Measurements from ENCODE around the gene ACAP3.
A peak's percentile ranks its signal among the peaks of the same experiment; 100 is the strongest.

Gene ACAP3

DNA sequence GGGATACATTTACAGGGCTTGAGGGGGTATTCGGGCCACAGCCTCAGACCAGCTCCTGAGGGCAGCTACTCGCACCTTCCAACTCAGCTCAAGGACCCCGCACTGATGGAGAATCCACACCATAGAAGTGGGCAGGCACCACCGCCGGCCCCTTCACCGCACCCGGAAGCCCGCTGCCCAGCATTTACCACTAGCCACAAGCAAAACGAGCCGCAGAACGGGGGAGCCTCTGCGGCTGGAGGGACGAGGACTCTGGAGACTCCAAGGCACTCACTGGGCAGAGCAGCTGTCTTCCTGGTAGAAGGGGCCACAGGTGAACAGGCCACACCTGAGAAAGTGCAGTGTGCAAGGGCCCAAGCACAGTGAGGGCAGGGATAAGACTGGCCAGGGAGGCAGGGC, 39.4 kb downstream of the ACAP3 start:
- POLR2A ChIA-PET: no interaction called here
- CTCF ChIA-PET: no interaction called here
- TF ChIP-seq FOXA1 (IDR thresholded peaks at IDR 0.05) (no peak), LEF1 (IDR thresholded peaks at IDR 0.05; ENCODE audit: borderline replicate concordance) (no peak), FOXK2 (IDR thresholded peaks at IDR 0.05) (no peak)
- no peak for DNase-seq (ENCODE audit: extremely low spot score)

DNA sequence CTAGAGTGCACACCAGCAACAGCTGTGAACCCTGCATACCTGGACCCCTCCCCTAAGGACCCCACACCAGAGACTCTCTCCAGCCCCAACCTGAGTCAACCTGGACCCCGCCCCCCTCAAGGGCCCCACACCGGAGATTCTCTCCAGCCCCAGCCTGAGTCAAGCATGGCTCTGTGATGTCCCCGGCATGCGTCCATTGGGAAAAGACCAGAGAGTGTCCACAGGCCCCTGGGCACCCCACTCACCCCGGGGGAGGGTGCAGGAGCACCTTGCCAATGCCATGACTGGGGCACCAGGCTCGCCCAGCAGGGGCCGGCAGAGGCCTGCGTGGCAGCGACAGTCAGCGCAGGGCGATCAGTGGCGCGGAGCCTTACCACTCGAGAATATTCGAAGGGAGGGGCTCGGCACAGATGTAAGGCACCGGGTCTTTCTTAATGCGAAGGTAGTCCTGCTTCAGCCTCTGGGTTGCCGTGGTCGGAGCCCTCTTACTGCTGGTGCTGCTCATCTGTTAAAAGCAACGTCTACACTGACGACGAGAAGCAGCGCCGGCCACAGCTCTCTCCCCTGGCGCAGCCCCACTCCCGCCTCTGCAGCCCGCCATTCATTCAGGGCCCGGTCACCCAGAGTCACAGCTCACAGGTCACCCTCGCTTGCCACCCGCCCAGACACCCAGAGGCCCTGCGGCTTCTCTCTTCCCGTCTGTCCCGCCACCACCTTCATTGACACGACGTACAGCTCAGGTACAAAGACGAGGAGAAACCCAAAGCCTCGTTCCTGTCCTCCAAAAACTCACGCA, 40.0 kb downstream of the ACAP3 start:
- TF ChIP-seq SP1 (IDR thresholded peaks at IDR 0.05) (no peak), LEF1 (IDR thresholded peaks at IDR 0.05; ENCODE audit: borderline replicate concordance) (no peak), ARNT (IDR thresholded peaks at IDR 0.05) (no peak), FOXM1 (IDR thresholded peaks at IDR 0.05; ENCODE audit: borderline replicate concordance) (no peak), L3MBTL2 (conservative IDR thresholded peaks at IDR 0.05) (no peak)
- ChIA-PET POLR2A (no interaction called here), CTCF (no interaction called here)
- DNase-seq (ENCODE audit: extremely low spot score): no peak

DNA sequence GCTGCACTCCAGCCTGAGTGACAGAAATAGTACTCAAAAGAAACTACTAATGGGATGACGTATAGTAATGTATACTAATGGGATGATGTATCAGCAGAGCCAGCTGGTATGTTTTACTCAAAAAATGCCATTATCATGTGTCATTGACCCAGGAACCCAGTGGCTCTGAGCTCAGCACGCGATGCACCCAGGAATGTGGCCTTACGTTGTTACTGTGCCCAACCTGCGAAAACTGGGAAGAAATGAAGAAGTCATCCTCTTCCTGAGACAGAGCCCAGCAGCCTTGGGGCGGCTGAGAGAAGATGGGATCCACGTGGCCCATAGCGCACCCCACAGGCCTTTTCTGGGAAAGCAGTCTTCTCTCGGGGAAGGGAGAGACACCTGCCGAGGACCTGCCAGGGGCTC, 42.9 kb downstream of the ACAP3 start:
- POLR2A ChIA-PET: no interaction called here
- CTCF ChIA-PET: no interaction called here
- no peak for TF ChIP-seq SUZ12 (IDR thresholded peaks at IDR 0.05)
- no peak for TF ChIP-seq L3MBTL2 (conservative IDR thresholded peaks at IDR 0.05)
- DNase-seq (ENCODE audit: extremely low spot score): peak; percentile 54

DNA sequence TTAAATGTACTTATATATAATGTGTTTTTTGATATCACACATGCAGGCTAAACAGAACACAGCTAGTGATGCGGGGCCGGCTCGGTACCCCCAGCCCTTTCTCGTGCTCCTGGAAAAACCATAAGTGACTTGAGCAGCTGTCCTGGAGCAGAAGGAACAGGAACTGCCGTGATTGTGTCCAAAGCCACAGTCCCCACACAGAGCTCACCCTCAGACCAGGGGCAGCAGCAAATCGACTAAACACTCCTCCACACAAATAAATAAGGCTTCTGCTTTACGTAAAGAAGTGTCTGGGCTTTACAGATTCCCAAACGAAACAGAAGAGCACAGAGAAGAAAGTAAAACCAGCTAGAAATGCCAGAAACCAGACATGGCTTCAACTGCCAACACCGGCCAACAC, 43.7 kb downstream of the ACAP3 start:
- POLR2A ChIA-PET: no interaction called here

DNA sequence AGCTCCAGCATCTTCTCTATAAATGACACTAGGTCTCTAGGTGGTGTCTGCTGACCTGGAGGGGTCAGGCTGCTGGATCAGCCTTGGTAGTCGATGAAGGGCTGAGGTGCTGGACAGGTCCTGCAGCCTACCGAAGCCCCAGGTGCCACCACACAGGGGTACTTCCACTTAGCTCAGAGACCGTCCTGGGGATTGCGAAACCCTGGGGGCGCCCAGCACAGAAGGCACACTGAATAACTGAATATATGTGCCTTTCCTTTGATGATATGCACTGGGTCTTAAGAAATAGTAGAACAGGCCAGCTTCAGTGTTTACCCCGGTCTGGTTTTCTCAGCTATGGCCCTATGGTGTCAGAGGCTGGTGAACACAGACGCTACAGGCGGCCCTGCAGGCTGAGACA, 45.0 kb downstream of the ACAP3 start:
- CTCF ChIA-PET: no interaction called here
- POLR2A ChIA-PET: no interaction called here
- TF ChIP-seq SUZ12 (IDR thresholded peaks at IDR 0.05): no peak
- no peak for TF ChIP-seq L3MBTL2 (conservative IDR thresholded peaks at IDR 0.05)
- TF ChIP-seq ELF4 (IDR thresholded peaks at IDR 0.05): no peak
- no peak for TF ChIP-seq LEF1 (IDR thresholded peaks at IDR 0.05; ENCODE audit: borderline replicate concordance)
- TF ChIP-seq SP1 (IDR thresholded peaks at IDR 0.05): no peak
- TF ChIP-seq, protein P1, sequence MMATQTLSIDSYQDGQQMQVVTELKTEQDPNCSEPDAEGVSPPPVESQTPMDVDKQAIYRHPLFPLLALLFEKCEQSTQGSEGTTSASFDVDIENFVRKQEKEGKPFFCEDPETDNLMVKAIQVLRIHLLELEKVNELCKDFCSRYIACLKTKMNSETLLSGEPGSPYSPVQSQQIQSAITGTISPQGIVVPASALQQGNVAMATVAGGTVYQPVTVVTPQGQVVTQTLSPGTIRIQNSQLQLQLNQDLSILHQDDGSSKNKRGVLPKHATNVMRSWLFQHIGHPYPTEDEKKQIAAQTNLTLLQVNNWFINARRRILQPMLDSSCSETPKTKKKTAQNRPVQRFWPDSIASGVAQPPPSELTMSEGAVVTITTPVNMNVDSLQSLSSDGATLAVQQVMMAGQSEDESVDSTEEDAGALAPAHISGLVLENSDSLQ (IDR thresholded peaks at IDR 0.05): no peak
- no peak for TF ChIP-seq HDGF (IDR thresholded peaks at IDR 0.05; ENCODE audit: borderline replicate concordance)
- no peak for TF ChIP-seq FOXA1 (IDR thresholded peaks at IDR 0.05)
- TF ChIP-seq FOXM1 (IDR thresholded peaks at IDR 0.05; ENCODE audit: borderline replicate concordance): no peak
- TF ChIP-seq BHLHE40 (IDR thresholded peaks at IDR 0.05; ENCODE audit: borderline replicate concordance): no peak
- TF ChIP-seq FOXK2 (IDR thresholded peaks at IDR 0.05): no peak
- no peak for TF ChIP-seq TARDBP (IDR thresholded peaks at IDR 0.05)
- TF ChIP-seq NFRKB (IDR thresholded peaks at IDR 0.05): no peak
- no peak for TF ChIP-seq CTBP1 (IDR thresholded peaks at IDR 0.05; ENCODE audit: borderline replicate concordance)
- no peak for TF ChIP-seq ZNF384 (IDR thresholded peaks at IDR 0.05)
- no peak for TF ChIP-seq ARNT (IDR thresholded peaks at IDR 0.05)
- no peak for DNase-seq (ENCODE audit: extremely low spot score)

More for the DNA sequence above, 43.7 kb downstream of the ACAP3 start:
- DNase-seq (ENCODE audit: extremely low spot score): no peak
- CTCF ChIA-PET: no interaction called here
- no peak for TF ChIP-seq FOXM1 (IDR thresholded peaks at IDR 0.05; ENCODE audit: borderline replicate concordance)
- TF ChIP-seq SUZ12 (IDR thresholded peaks at IDR 0.05): no peak

DNA sequence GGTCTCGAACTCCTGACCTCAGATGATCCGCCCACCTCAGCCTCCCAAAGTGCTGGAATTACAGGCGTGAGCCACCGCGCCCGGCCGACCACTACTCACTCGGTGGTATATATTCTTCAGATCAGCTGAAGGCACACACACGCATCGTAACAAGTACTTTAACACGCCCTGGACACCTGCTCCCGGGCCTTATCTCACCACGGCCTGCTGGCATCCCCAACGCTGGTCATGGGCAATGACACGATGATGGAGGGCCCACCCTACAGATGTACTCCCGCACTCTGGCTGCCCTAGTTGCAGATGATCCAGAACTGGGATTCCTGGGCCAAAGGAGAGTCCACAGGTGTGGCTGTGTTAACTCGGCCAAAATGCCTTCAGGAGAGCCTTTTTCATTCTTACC, 45.7 kb downstream of the ACAP3 start:
- CTCF ChIA-PET: no interaction called here
- DNase-seq (ENCODE audit: extremely low spot score): no peak
- POLR2A ChIA-PET: interaction anchor here (1.1 kb wide), 1 partner anchor 9 kb away, joined by 3 read pairs; no protein-coding TSS in a partner anchor
- TF ChIP-seq FOXA1 (IDR thresholded peaks at IDR 0.05) (no peak), TARDBP (IDR thresholded peaks at IDR 0.05) (no peak), NFRKB (IDR thresholded peaks at IDR 0.05) (no peak), FOXM1 (IDR thresholded peaks at IDR 0.05; ENCODE audit: borderline replicate concordance) (no peak), SUZ12 (IDR thresholded peaks at IDR 0.05) (no peak)

DNA sequence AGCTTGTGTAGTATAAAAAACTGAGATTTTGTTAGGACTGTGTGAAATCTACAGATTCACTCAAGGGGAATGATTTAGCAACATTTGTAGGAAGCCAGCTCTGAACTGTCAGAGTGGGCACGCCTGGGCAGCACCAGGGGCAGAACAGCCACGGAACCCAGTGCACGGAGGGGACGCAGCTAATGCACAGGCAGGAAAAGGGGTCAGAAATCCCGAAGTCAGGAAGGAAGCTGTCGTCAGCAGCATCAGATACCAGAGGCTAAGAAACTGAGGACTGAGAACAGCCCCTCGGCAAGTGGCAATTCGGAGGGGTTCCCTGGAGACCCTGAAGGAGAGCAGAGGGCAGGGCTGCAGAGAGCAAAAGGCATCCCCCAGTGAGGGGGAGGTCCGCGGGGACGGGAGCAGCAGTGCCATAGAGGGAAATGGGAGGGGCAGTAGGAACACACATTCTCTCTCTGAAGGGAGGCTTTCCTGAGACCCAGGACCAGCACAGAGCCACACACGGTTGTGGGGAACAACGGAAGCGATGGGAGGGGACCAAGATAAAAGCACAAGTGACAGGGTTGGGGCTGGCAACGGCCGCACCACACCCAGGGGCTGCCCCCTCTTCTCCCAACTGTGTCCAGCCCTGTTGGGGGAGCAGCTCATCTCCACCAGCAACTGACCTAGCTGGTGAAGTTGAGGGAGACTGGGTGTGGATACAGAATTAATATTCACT, 46.7 kb downstream of the ACAP3 start:
- POLR2A ChIA-PET: interaction anchor here (0.9 to 1.1 kb wide), 2 partner anchors 10 to 12 kb away, joined by 3 read pairs; partner anchors contain the start of gene UBE2J2

DNA sequence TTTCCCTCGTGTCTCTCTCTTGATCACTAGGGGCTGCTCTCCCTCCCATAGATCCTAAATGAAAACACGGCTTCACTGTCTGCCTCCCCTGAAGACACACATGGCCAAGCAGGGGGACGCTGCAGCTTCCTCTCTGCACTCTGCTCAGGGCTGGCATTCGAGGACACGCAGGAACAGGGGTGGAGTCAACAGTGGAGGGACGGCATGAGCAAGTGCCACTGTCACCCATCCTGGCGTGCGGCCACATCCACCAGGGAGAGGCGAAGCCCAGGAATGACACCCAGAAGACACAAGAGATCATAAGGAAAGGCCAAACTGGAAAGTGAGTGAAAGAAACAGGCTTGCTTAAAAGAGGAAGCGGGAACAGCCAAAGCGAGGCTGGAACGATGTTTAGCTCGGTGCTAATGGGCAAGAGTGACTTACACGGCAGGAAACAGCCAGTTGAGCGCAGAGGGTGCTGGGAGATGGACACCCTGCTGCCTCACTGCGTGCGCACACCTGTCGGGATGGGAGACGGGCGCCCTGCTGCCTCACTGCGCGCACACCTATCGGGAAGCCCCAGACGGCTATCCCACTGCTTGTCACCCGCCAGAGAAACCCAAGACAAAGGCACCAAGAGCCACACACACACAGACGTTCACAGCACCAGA, 47.7 kb downstream of the ACAP3 start:
- ChIA-PET CTCF (no interaction called here), POLR2A (interaction anchor here (0.9 kb wide), 1 partner anchor 13 kb away, joined by 3 read pairs; the partner anchor contains the start of gene UBE2J2)
- DNase-seq (ENCODE audit: extremely low spot score): no peak
- no peak for TF ChIP-seq FOXK2 (IDR thresholded peaks at IDR 0.05)
- no peak for TF ChIP-seq ARNT (IDR thresholded peaks at IDR 0.05)
- no peak for TF ChIP-seq L3MBTL2 (conservative IDR thresholded peaks at IDR 0.05)
- TF ChIP-seq, protein P1 (IDR thresholded peaks at IDR 0.05): no peak
- no peak for TF ChIP-seq TARDBP (IDR thresholded peaks at IDR 0.05)
- no peak for TF ChIP-seq NFRKB (IDR thresholded peaks at IDR 0.05)
- no peak for TF ChIP-seq SP1 (IDR thresholded peaks at IDR 0.05)
- no peak for TF ChIP-seq CTBP1 (IDR thresholded peaks at IDR 0.05; ENCODE audit: borderline replicate concordance)
- TF ChIP-seq FOXM1 (IDR thresholded peaks at IDR 0.05; ENCODE audit: borderline replicate concordance): no peak
- no peak for TF ChIP-seq FOXA1 (IDR thresholded peaks at IDR 0.05)
- no peak for TF ChIP-seq BHLHE40 (IDR thresholded peaks at IDR 0.05; ENCODE audit: borderline replicate concordance)
- no peak for TF ChIP-seq HDGF (IDR thresholded peaks at IDR 0.05; ENCODE audit: borderline replicate concordance)
- no peak for TF ChIP-seq LEF1 (IDR thresholded peaks at IDR 0.05; ENCODE audit: borderline replicate concordance)
- TF ChIP-seq ZNF384 (IDR thresholded peaks at IDR 0.05): no peak
- no peak for TF ChIP-seq SUZ12 (IDR thresholded peaks at IDR 0.05)

More for the DNA sequence above, 46.7 kb downstream of the ACAP3 start:
- TF ChIP-seq TARDBP (IDR thresholded peaks at IDR 0.05) (no peak), NFRKB (IDR thresholded peaks at IDR 0.05) (no peak), BHLHE40 (IDR thresholded peaks at IDR 0.05; ENCODE audit: borderline replicate concordance) (no peak), CTBP1 (IDR thresholded peaks at IDR 0.05; ENCODE audit: borderline replicate concordance) (no peak), FOXK2 (IDR thresholded peaks at IDR 0.05) (no peak), ARNT (IDR thresholded peaks at IDR 0.05) (no peak), L3MBTL2 (conservative IDR thresholded peaks at IDR 0.05) (no peak)
- DNase-seq (ENCODE audit: extremely low spot score): no peak
- CTCF ChIA-PET: no interaction called here

All from HEK293T (cell line).